ENCODE measurements around the gene SAMD14. TPM values are rescaled to one million over a fixed set of nuclear protein-coding genes. Genes with fewer than 3 reads are reported as not detected.
A peak's percentile ranks its signal among the peaks of the same experiment; 100 is the strongest.

The SAMD14 gene
- total and polyA plus RNA-seq, 2 donors: 0.42 to 0.62 TPM

DNA sequence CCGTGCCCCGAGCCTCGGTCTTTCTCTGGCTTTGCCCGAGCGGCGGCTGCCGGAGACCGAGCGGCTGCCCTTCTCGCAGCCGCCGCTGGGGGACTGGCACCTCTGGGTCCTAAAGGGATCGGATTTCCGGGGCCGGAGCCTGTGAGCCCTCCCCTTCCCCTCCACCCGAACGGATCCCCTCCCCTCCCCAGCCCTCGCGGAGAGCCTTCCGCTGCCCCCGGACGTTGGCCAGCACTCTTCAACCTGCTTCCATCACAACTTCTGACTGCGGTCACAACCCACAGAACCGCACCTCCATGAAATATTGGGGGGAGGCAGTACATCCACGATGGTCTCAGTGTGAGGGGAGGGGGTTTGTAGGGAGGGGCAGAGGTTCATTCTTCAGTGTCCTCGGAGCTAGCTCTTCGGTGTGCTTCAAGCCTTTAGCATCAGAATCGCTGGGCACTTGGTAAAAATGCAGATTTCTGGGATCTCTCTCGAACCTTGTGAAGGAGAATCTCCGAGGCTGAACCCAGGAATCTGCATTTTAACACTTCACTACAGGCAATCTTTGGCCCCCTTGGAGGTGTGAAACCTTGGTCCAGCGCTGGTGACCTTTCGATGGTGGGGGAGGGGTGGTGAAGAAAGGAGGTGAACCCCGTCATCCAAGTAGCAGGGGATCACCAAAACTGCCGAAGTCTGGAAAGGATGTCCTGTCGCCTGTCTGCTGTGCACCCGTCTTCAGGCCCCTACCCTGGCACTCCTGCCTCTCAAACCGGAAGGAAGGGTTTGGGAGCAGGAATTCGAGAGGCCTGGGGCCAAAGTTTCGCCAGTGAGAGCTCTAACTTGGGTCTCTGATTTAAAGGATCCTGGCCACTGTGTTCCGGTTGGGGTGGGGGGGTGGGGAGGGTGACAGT lies 21.3 kb upstream of the SAMD14 start:
- DNase-seq (ENCODE audit: low read depth in 6 of 9, low spot score in 9 of 9): peak; percentile 72 to 93 (median 81)
- H3K36me3 ChIP-seq (ENCODE audit: control insufficient read depth in 2 of 2, insufficient read depth in 2 of 2, low read length in 1 of 2): no peaks in the 10 kb centered on the region
- no peaks in the 10 kb centered on the region for H3K9me3 ChIP-seq (ENCODE audit: control insufficient read depth in 2 of 2, insufficient read depth in 1 of 2, low read length in 1 of 2)
- H3K27ac ChIP-seq (ENCODE audit: low read depth in 1 of 2, low read length in 1 of 2): peak overlapping the region; percentile 88 to 93
- peaks cover 23 to 52% of the 10 kb centered on the region in 2 donors for H3K4me1 ChIP-seq (ENCODE audit: control insufficient read depth in 2 of 2, insufficient read depth in 2 of 2, low read length in 2 of 2)
- H3K4me3 ChIP-seq (ENCODE audit: low read length in 2 of 2): peak overlapping the region; percentile 75 to 94
- H3K27me3 ChIP-seq (ENCODE audit: control insufficient read depth in 2 of 2, insufficient read depth in 1 of 2, low read length in 1 of 2): peaks cover 0 to 7% of the 10 kb centered on the region in 2 donors
- WGBS: under 1% methylated on average over 39 of the region's 40 CpGs

- Histone ChIP-seq H3K36me3 (ENCODE audit: control insufficient read depth in 2 of 2, insufficient read depth in 2 of 2, low read length in 1 of 2) (peaks cover 5% of the 10 kb centered on the region in 2 donors), H3K4me3 (ENCODE audit: low read length in 2 of 2) (peak within 1 kb of the TSS; percentile 75 to 94), H3K4me1 (ENCODE audit: control insufficient read depth in 2 of 2, insufficient read depth in 2 of 2, low read length in 2 of 2) (peaks cover 23 to 52% of the 10 kb centered on the region in 2 donors), H3K9me3 (ENCODE audit: control insufficient read depth in 2 of 2, insufficient read depth in 1 of 2, low read length in 1 of 2) (no peaks in the 10 kb centered on the region), H3K27ac (ENCODE audit: low read depth in 1 of 2, low read length in 1 of 2) (peak within 1 kb of the TSS; percentile 88 to 93), H3K27me3 (ENCODE audit: control insufficient read depth in 2 of 2, insufficient read depth in 1 of 2, low read length in 1 of 2) (peaks cover 0 to 7% of the 10 kb centered on the region in 2 donors)
- under 1% methylated on average over 69 of the region's 69 CpGs for WGBS
- DNase-seq (ENCODE audit: low read depth in 6 of 9, low spot score in 9 of 9): peak in 2 of 9 donors; percentile 27 to 41
Observed at GRCh38 chr17:50150354-50151040, 20.5 kb upstream of the SAMD14 start, which contains the start of gene PPP1R9B. Gene PPP1R9B, minus strand, starts transcription at chr17:50150677. Its CDS starts 164 bp downstream, at chr17:50150513.

DNA sequence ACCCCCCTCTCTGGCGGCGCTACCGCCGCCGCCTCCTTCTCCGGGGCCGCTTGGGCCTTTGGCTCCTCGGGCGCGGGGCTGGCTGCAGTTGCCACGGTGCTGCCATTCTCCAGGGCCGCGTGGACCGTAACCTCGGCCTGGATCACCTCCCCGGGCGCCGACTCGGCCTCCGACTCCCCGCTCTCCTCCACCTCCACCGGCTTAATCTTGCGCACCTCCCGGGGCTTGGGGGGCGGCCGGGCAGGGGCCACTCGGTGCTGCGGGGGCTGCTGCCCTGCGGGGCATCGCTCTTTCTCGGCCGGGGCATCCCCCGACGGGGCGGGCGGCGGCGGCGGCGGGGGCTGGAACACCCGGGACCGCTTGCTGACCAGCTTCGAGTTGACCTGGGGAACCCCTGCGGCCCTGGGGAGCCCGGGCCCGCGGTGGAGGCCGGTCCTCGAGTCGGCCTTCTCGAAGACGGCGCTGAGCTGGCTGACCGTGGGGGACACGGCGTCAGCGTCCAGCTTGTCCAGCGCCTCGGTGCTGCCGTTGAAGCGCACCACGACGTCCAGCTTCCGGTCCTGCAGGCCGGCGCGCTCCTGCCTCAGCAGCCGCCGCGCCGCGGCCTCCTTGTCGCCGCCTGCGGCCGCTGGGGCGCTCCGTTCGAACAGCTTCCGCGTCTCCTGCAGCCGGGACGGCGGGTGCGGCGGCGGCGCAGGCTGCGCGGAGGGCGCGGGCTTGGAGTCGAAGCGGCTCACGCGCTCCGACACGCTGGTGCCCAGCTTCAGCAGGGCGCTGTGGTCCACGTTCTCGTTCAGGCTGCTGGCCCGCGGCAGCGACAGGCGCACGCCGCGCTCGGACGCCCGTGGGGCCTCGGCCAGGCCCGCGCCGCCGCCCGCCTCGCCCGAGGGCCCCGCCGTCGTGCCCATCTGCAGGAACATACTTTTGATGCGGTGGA lies 19.7 kb upstream of the SAMD14 start:
- H3K9me3 ChIP-seq (ENCODE audit: control insufficient read depth in 2 of 2, insufficient read depth in 1 of 2, low read length in 1 of 2): no peaks in the 10 kb centered on the region
- H3K36me3 ChIP-seq (ENCODE audit: control insufficient read depth in 2 of 2, insufficient read depth in 2 of 2, low read length in 1 of 2): peaks cover 12 to 13% of the 10 kb centered on the region in 2 donors
- H3K27me3 ChIP-seq (ENCODE audit: control insufficient read depth in 2 of 2, insufficient read depth in 1 of 2, low read length in 1 of 2): peaks cover 0 to 7% of the 10 kb centered on the region in 2 donors
- peaks cover 23 to 48% of the 10 kb centered on the region in 2 donors for H3K4me1 ChIP-seq (ENCODE audit: control insufficient read depth in 2 of 2, insufficient read depth in 2 of 2, low read length in 2 of 2)
- peak overlapping the region; percentile 75 to 94 for H3K4me3 ChIP-seq (ENCODE audit: low read length in 2 of 2)
- DNase-seq (ENCODE audit: low read depth in 6 of 9, low spot score in 9 of 9): peak in 4 of 9 donors; percentile 39 to 73 (median 58)
- H3K27ac ChIP-seq (ENCODE audit: low read depth in 1 of 2, low read length in 1 of 2): peak overlapping the region; percentile 55 to 88
- under 1% methylated on average over 123 of the region's 123 CpGs for WGBS

DNA sequence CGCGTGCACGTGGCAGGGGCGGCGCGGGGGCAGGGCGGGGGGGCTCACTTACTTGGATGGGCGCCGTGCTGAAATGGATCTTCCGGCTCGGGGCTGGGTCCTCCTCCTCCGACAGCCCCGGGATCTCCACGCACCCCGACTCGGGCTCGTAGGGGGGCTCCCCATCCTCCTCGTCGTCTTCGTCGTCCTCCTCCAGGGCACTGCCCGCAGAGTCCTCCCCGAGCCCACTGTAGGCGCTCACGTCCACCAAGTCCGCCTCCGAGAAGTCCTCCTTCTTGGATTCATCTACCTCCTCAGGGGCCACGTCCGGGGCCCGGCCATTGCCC lies 19.1 kb upstream of the SAMD14 start:
- Histone ChIP-seq H3K27ac (ENCODE audit: low read depth in 1 of 2, low read length in 1 of 2) (peak overlapping the region; percentile 55 to 88), H3K36me3 (ENCODE audit: control insufficient read depth in 2 of 2, insufficient read depth in 2 of 2, low read length in 1 of 2) (peaks cover 18 to 19% of the 10 kb centered on the region in 2 donors), H3K4me3 (ENCODE audit: low read length in 2 of 2) (peak overlapping the region; percentile 75 to 94), H3K4me1 (ENCODE audit: control insufficient read depth in 2 of 2, insufficient read depth in 2 of 2, low read length in 2 of 2) (peaks cover 23 to 48% of the 10 kb centered on the region in 2 donors), H3K9me3 (ENCODE audit: control insufficient read depth in 2 of 2, insufficient read depth in 1 of 2, low read length in 1 of 2) (no peaks in the 10 kb centered on the region), H3K27me3 (ENCODE audit: control insufficient read depth in 2 of 2, insufficient read depth in 1 of 2, low read length in 1 of 2) (peaks cover 0 to 7% of the 10 kb centered on the region in 2 donors)
- under 1% methylated on average over 30 of the region's 30 CpGs for WGBS
- DNase-seq (ENCODE audit: low read depth in 6 of 9, low spot score in 9 of 9): no peak

DNA sequence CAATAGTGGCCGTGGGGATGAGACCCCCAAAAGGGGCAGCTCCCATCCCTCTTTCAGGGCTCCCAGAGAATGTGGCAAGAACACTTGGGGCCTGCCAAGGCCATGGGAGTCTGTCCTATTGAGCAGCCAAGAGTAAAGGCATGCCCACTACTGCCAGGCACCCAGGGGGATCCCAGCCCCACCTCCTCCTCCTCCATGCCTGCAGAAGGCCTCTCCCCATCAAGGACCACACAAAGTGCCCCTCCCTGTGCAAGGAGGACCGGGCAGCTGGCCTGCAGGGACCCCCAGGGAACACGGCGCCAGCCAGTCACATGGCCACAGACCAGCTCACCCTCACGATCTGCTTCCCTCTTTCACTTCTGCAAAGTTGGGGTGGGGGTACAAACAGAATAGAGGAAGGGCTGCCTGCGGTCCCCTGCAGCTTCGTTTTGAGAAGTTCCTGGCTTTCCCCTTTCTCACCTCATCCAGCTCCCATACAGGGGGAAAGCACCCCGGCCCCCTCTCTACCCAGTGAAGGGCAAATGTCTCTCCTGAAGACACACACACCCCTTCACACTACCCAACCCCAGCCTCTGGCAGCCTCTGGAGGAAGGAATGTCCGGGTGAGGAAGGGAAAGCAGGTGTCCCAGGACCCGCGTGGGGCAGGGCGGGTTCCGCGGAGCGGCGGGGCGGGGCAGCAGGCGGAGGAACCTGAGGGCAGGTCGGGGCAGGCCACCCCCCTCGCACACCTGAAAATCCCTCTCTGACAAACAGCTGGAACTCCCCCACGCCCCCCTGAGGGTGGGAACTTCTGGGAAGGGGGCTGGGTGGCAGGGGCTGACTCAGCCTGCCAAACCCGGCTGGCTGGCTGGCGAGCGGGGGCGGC lies 18.5 kb upstream of the SAMD14 start:
- 3% methylated on average over 25 of the region's 25 CpGs for WGBS
- Histone ChIP-seq H3K4me1 (ENCODE audit: control insufficient read depth in 2 of 2, insufficient read depth in 2 of 2, low read length in 2 of 2) (peaks cover 23 to 48% of the 10 kb centered on the region in 2 donors), H3K9me3 (ENCODE audit: control insufficient read depth in 2 of 2, insufficient read depth in 1 of 2, low read length in 1 of 2) (no peaks in the 10 kb centered on the region), H3K27me3 (ENCODE audit: control insufficient read depth in 2 of 2, insufficient read depth in 1 of 2, low read length in 1 of 2) (peaks cover 0 to 7% of the 10 kb centered on the region in 2 donors), H3K4me3 (ENCODE audit: low read length in 2 of 2) (peak overlapping the region; percentile 75 to 94), H3K27ac (ENCODE audit: low read depth in 1 of 2, low read length in 1 of 2) (peak overlapping the region; percentile 3 to 57), H3K36me3 (ENCODE audit: control insufficient read depth in 2 of 2, insufficient read depth in 2 of 2, low read length in 1 of 2) (peaks cover 24 to 25% of the 10 kb centered on the region in 2 donors)
- DNase-seq (ENCODE audit: low read depth in 6 of 9, low spot score in 9 of 9): peak in 4 of 9 donors; percentile 21 to 60 (median 41)

DNA sequence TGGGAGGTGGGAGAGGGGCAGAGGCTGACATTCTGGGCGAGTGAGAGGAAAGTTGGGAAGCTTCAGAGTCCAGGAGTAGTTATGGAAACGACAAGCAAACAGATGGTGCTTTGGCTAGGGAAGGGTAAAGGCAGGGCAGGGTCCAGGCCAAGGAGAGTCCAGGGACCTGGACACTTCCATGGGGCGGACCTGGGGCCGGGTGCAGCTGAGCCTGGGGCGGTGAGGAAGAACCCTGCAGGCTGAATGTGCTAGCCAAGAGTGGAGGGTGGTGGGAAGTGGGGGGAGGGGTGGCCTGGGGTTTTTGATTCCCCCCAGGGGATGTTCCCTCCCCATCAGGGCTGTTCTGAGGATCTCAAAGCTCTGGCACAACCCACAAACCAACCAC lies 17.9 kb upstream of the SAMD14 start:
- H3K27me3 ChIP-seq (ENCODE audit: control insufficient read depth in 2 of 2, insufficient read depth in 1 of 2, low read length in 1 of 2): peaks cover 0 to 7% of the 10 kb centered on the region in 2 donors
- H3K36me3 ChIP-seq (ENCODE audit: control insufficient read depth in 2 of 2, insufficient read depth in 2 of 2, low read length in 1 of 2): peaks cover 31 to 32% of the 10 kb centered on the region in 2 donors
- peaks cover 23 to 47% of the 10 kb centered on the region in 2 donors for H3K4me1 ChIP-seq (ENCODE audit: control insufficient read depth in 2 of 2, insufficient read depth in 2 of 2, low read length in 2 of 2)
- no peaks in the 10 kb centered on the region for H3K9me3 ChIP-seq (ENCODE audit: control insufficient read depth in 2 of 2, insufficient read depth in 1 of 2, low read length in 1 of 2)
- peak overlapping the region; percentile 3 to 57 for H3K27ac ChIP-seq (ENCODE audit: low read depth in 1 of 2, low read length in 1 of 2)
- WGBS: 48% methylated on average over 5 of the region's 5 CpGs
- no peak for DNase-seq (ENCODE audit: low read depth in 6 of 9, low spot score in 9 of 9)
- peak overlapping the region; percentile 75 to 94 for H3K4me3 ChIP-seq (ENCODE audit: low read length in 2 of 2)

DNA sequence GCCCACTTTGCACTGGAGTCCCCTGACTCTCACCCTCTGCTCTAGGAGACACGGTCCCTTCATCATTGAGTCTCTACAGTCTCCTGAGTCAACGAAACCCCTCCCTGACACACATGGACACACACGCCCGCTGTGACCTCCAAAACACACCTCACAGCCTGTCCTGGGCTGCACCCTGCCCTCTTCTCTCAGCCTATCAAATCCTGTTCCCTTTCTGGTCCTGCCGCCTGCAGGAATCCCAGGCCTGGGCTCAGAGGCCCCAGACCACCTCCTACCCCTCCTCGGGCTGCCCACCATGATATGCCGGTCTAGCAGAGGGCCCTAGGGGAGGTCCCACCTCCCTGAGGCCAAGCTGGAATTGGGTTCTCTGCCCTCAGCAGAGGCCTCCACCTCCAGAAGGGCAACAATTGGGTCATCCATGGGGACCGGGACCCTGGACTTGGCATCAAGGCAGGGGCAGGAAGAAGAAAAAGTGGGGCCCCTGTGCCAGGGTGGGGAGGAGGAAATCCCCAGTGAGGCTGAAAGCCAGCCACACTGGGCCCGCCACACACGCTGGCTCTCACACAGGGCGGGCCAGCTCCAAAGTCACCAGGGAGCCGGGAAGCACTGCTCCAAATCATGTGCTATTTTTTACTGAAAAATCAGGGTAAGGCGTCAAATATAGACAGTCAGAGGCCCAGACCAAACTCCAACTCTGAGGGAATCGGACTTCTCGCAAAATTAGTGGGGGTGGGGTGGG lies 17.1 kb upstream of the SAMD14 start:
- no peak for DNase-seq (ENCODE audit: low read depth in 6 of 9, low spot score in 9 of 9)
- peaks cover 0 to 7% of the 10 kb centered on the region in 2 donors for H3K27me3 ChIP-seq (ENCODE audit: control insufficient read depth in 2 of 2, insufficient read depth in 1 of 2, low read length in 1 of 2)
- peaks cover 38% of the 10 kb centered on the region in 2 donors for H3K36me3 ChIP-seq (ENCODE audit: control insufficient read depth in 2 of 2, insufficient read depth in 2 of 2, low read length in 1 of 2)
- peak overlapping the region; percentile 75 to 94 for H3K4me3 ChIP-seq (ENCODE audit: low read length in 2 of 2)
- no peak overlapping the region for H3K27ac ChIP-seq (ENCODE audit: low read depth in 1 of 2, low read length in 1 of 2)
- H3K4me1 ChIP-seq (ENCODE audit: control insufficient read depth in 2 of 2, insufficient read depth in 2 of 2, low read length in 2 of 2): peaks cover 16 to 40% of the 10 kb centered on the region in 2 donors
- no peaks in the 10 kb centered on the region for H3K9me3 ChIP-seq (ENCODE audit: control insufficient read depth in 2 of 2, insufficient read depth in 1 of 2, low read length in 1 of 2)
- 84% methylated on average over 15 of the region's 15 CpGs for WGBS

All from thymus (tissue), 11 donors.